ENCODE results near the gene COL8A2.

COL8A2 gene

DNA sequence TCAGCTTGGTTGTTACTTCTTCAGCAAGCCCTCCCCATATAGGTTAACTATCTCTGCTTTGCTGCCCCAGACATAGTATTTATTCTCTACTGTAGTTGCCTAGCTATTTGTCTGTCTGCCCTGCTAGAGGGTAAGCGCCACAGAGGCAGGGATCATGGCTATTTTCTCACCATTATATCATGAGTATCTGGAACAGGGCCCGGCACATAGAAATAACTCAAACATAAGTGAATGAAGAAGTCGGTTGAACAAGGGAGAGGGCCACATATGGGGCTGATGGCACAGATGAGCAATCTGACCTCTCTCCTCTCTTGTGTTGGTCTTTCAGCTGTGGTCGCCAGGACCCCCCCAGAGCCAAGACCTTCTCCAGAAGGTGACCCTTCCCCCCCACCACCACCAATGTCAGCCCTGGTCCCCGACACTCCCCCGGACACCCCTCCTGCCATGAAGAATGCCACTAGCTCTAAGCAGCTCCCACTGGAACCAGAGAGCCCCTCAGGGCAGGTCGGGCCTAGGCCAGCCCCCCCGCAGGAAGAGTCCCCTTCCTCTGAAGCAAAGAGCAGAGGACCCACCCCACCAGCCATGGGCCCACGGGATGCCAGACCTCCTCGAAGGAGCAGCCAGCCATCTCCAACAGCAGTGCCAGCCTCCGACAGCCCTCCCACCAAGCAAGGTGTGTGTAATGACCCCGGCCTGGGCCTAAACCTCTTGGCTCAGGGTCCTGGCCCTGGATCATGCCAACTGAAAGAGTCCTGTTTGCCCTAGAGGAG lies 45.8 kb upstream of the COL8A2 start:
- Histone ChIP-seq H3K9ac (ENCODE audit: low read length) (no peak overlapping the region), H3K4ac (ENCODE audit: low read depth, low read length) (no peak overlapping the region), H3K18ac (ENCODE audit: low read length) (no peak overlapping the region), H3K4me3 (ENCODE audit: low read depth, low read length) (no peak overlapping the region), H2BK5ac (ENCODE audit: low read depth, low read length, poor library complexity) (no peak overlapping the region), H3K27me3 (ENCODE audit: insufficient read depth, low read length) (no peaks in the 10 kb centered on the region), H4K8ac (ENCODE audit: low read depth, low read length) (no peak overlapping the region), H2AK5ac (ENCODE audit: low read length) (no peak overlapping the region), H3K4me2 (ENCODE audit: low read length) (no peak overlapping the region), H2BK120ac (ENCODE audit: insufficient read depth, low read length, poor library complexity) (no peak overlapping the region), H3K79me2 (ENCODE audit: control insufficient read depth, insufficient read depth, low read length, poor library complexity) (peaks cover 5% of the 10 kb centered on the region), H3K27ac (ENCODE audit: low read depth, low read length) (no peak overlapping the region), H3K4me1 (ENCODE audit: control insufficient read depth in 1 of 2, insufficient read depth in 2 of 2, low read length in 2 of 2) (peaks cover 0 to 4% of the 10 kb centered on the region in 2 experiments), H3K36me3 (ENCODE audit: control insufficient read depth in 1 of 2, insufficient read depth in 2 of 2, low read length in 2 of 2) (peaks cover 63 to 76% of the 10 kb centered on the region in 2 experiments), H3K14ac (ENCODE audit: low read length) (no peak overlapping the region), H4K12ac (ENCODE audit: low read depth, low read length) (no peak overlapping the region), H2BK12ac (ENCODE audit: low read length) (no peak overlapping the region), H2AFZ (ENCODE audit: insufficient read depth, low read length, poor library complexity) (no peak overlapping the region), H3K79me1 (ENCODE audit: low read length) (no peaks in the 10 kb centered on the region), H3K23ac (ENCODE audit: low read length) (no peak overlapping the region), H4K91ac (ENCODE audit: low read depth, low read length) (no peak overlapping the region), H3K9me3 (ENCODE audit: insufficient read depth, low read depth, low read length) (no peaks in the 10 kb centered on the region)
- DNase-seq = no peak
- no CpG with 5 or more reads among the region's 12 CpGs for WGBS (ENCODE audit: extremely low coverage, insufficient coverage, insufficient read length)

DNA sequence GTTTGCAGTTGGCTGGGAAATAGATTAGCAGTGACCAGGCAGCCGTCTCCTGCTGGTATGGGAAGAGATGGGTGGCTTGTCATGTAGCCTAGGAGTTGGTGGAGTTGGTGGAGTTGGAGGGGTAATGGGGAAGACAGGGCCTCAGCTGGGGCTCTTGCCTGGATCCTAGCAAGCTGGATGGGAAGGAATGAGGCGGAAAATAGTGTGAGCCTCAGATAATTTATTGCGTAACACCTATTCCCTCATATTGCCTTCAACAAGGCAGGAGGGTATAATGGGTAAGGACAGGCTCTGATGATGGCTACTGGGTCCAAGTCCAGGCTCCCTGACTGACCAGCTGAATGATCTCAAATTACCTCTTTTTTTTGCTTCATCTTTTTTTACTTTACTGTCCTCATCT lies 43.5 kb upstream of the COL8A2 start:
- H3K18ac ChIP-seq (ENCODE audit: low read length) = no peak overlapping the region
- H2BK120ac ChIP-seq (ENCODE audit: insufficient read depth, low read length, poor library complexity) = no peak overlapping the region
- no peak overlapping the region for H3K27ac ChIP-seq (ENCODE audit: low read depth, low read length)
- no peaks in the 10 kb centered on the region for H3K79me1 ChIP-seq (ENCODE audit: low read length)
- H3K4me2 ChIP-seq (ENCODE audit: low read length) = no peak overlapping the region
- peaks cover 44 to 54% of the 10 kb centered on the region in 2 experiments for H3K36me3 ChIP-seq (ENCODE audit: control insufficient read depth in 1 of 2, insufficient read depth in 2 of 2, low read length in 2 of 2)
- H3K9me3 ChIP-seq (ENCODE audit: insufficient read depth, low read depth, low read length) = no peaks in the 10 kb centered on the region
- H2AK5ac ChIP-seq (ENCODE audit: low read length) = no peak overlapping the region
- no peak for DNase-seq
- no peaks in the 10 kb centered on the region for H3K27me3 ChIP-seq (ENCODE audit: insufficient read depth, low read length)
- peaks cover 0 to 2% of the 10 kb centered on the region in 2 experiments for H3K4me1 ChIP-seq (ENCODE audit: control insufficient read depth in 1 of 2, insufficient read depth in 2 of 2, low read length in 2 of 2)
- no peak overlapping the region for H4K12ac ChIP-seq (ENCODE audit: low read depth, low read length)
- WGBS (ENCODE audit: extremely low coverage, insufficient coverage, insufficient read length) = no CpG with 5 or more reads among the region's 3 CpGs
- no peak overlapping the region for H3K9ac ChIP-seq (ENCODE audit: low read length)
- no peak overlapping the region for H2BK12ac ChIP-seq (ENCODE audit: low read length)
- no peak overlapping the region for H4K91ac ChIP-seq (ENCODE audit: low read depth, low read length)
- H2BK5ac ChIP-seq (ENCODE audit: low read depth, low read length, poor library complexity) = no peak overlapping the region
- no peak overlapping the region for H3K23ac ChIP-seq (ENCODE audit: low read length)
- peaks cover 5% of the 10 kb centered on the region for H3K79me2 ChIP-seq (ENCODE audit: control insufficient read depth, insufficient read depth, low read length, poor library complexity)
- H3K14ac ChIP-seq (ENCODE audit: low read length) = no peak overlapping the region
- no peak overlapping the region for H2AFZ ChIP-seq (ENCODE audit: insufficient read depth, low read length, poor library complexity)
- H4K8ac ChIP-seq (ENCODE audit: low read depth, low read length) = no peak overlapping the region
- H3K4ac ChIP-seq (ENCODE audit: low read depth, low read length) = peak overlapping the region; percentile 64
- H3K4me3 ChIP-seq (ENCODE audit: low read depth, low read length) = no peak overlapping the region

DNA sequence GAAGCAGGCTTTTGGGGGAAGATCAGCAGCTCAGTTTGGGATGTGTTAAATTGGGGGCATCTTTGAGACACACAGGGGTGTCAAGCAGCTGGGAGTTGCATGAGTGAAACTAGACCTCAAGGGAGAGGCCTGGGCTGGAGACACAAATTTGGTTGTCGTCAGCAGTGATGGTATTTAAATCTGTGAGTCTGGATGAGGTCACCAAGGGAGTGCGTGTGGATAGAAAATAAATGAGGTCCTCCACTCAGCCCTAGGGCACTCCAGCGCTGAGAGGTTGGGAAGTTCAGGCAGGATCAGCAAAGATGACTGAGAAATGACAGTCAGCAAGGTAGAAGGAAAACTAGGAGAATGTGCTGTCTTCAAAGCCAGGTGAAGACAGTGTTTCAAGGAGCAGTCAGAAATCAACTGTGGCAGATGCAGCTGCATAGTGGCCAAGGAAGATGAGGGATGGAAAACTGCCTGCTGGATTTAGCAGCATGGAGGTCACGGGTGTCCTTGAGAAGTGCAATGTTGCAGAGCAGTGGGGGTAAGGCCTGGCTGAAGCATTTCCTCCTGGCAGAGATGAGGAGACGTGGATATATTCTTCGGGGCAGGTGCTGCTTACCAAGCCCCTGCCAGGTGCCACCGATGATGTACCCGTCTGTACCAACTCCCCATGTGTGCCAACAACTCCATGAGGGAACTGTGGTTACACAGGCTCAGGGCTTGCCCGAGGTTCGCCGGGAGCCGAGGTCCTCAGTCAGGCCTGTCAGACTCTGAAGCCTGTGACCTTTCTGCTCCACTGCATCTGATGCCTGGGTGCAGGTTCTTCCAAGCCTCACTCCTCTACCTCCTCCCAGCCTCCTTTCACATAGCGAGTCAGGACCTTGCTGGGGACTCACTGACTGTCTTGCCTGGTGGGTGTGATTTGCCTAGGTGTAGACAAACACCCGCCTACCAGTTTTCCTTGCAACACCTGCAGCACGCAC lies 42.2 kb upstream of the COL8A2 start:
- Histone ChIP-seq H3K4me2 (ENCODE audit: low read length) (no peak overlapping the region), H3K4me3 (ENCODE audit: low read depth, low read length) (no peak overlapping the region), H3K4ac (ENCODE audit: low read depth, low read length) (peak overlapping the region; percentile 1), H3K79me1 (ENCODE audit: low read length) (no peaks in the 10 kb centered on the region), H2BK5ac (ENCODE audit: low read depth, low read length, poor library complexity) (no peak overlapping the region), H3K27ac (ENCODE audit: low read depth, low read length) (no peak overlapping the region), H4K91ac (ENCODE audit: low read depth, low read length) (no peak overlapping the region), H3K23ac (ENCODE audit: low read length) (no peak overlapping the region), H2AFZ (ENCODE audit: insufficient read depth, low read length, poor library complexity) (no peak overlapping the region), H3K27me3 (ENCODE audit: insufficient read depth, low read length) (no peaks in the 10 kb centered on the region), H3K9me3 (ENCODE audit: insufficient read depth, low read depth, low read length) (no peaks in the 10 kb centered on the region), H2AK5ac (ENCODE audit: low read length) (no peak overlapping the region), H3K79me2 (ENCODE audit: control insufficient read depth, insufficient read depth, low read length, poor library complexity) (peaks cover 9% of the 10 kb centered on the region), H4K12ac (ENCODE audit: low read depth, low read length) (no peak overlapping the region), H4K8ac (ENCODE audit: low read depth, low read length) (no peak overlapping the region), H3K14ac (ENCODE audit: low read length) (no peak overlapping the region), H3K9ac (ENCODE audit: low read length) (no peak overlapping the region), H3K18ac (ENCODE audit: low read length) (no peak overlapping the region), H3K36me3 (ENCODE audit: control insufficient read depth in 1 of 2, insufficient read depth in 2 of 2, low read length in 2 of 2) (peaks cover 33 to 44% of the 10 kb centered on the region in 2 experiments), H2BK120ac (ENCODE audit: insufficient read depth, low read length, poor library complexity) (no peak overlapping the region), H2BK12ac (ENCODE audit: low read length) (no peak overlapping the region), H3K4me1 (ENCODE audit: control insufficient read depth in 1 of 2, insufficient read depth in 2 of 2, low read length in 2 of 2) (peaks cover under 1 to 4% of the 10 kb centered on the region in 2 experiments)
- no peak for DNase-seq
- WGBS (ENCODE audit: extremely low coverage, insufficient coverage, insufficient read length) = no CpG with 5 or more reads among the region's 15 CpGs

DNA sequence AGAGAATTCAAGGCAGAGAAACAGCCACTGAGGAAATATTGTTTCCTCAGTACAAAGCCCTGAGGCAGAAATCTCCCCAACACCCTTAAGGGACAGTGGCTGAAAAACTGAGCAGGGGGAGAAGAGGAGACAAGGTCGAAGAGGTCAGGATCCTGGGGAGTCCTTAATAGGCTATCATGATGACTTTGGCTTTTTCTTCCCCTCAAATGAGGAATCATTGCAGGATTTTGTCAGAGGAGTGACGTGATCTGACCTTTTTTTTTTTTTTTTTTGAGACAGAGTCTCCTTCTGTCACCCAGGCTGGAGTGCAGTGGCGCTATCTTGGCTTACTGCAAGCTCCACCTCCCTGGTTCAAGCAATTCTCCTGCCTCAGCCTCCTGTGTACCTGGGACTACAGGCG lies 41.1 kb upstream of the COL8A2 start:
- peak overlapping the region; percentile 57 for H3K4ac ChIP-seq (ENCODE audit: low read depth, low read length)
- no peak overlapping the region for H4K8ac ChIP-seq (ENCODE audit: low read depth, low read length)
- H3K79me1 ChIP-seq (ENCODE audit: low read length) = peaks cover 2% of the 10 kb centered on the region
- no peak overlapping the region for H3K23ac ChIP-seq (ENCODE audit: low read length)
- H4K12ac ChIP-seq (ENCODE audit: low read depth, low read length) = no peak overlapping the region
- H3K27ac ChIP-seq (ENCODE audit: low read depth, low read length) = no peak overlapping the region
- no peak overlapping the region for H3K9ac ChIP-seq (ENCODE audit: low read length)
- H3K14ac ChIP-seq (ENCODE audit: low read length) = no peak overlapping the region
- H3K27me3 ChIP-seq (ENCODE audit: insufficient read depth, low read length) = no peaks in the 10 kb centered on the region
- DNase-seq = no peak
- no CpG with 5 or more reads among the region's 4 CpGs for WGBS (ENCODE audit: extremely low coverage, insufficient coverage, insufficient read length)
- H4K91ac ChIP-seq (ENCODE audit: low read depth, low read length) = no peak overlapping the region
- H2AK5ac ChIP-seq (ENCODE audit: low read length) = no peak overlapping the region
- H3K4me3 ChIP-seq (ENCODE audit: low read depth, low read length) = no peak overlapping the region
- no peak overlapping the region for H2BK120ac ChIP-seq (ENCODE audit: insufficient read depth, low read length, poor library complexity)
- H3K4me1 ChIP-seq (ENCODE audit: control insufficient read depth in 1 of 2, insufficient read depth in 2 of 2, low read length in 2 of 2) = peaks cover 7 to 14% of the 10 kb centered on the region in 2 experiments
- no peak overlapping the region for H2AFZ ChIP-seq (ENCODE audit: insufficient read depth, low read length, poor library complexity)
- no peak overlapping the region for H3K18ac ChIP-seq (ENCODE audit: low read length)
- H3K4me2 ChIP-seq (ENCODE audit: low read length) = no peak overlapping the region
- no peaks in the 10 kb centered on the region for H3K9me3 ChIP-seq (ENCODE audit: insufficient read depth, low read depth, low read length)
- no peak overlapping the region for H2BK5ac ChIP-seq (ENCODE audit: low read depth, low read length, poor library complexity)
- no peak overlapping the region for H2BK12ac ChIP-seq (ENCODE audit: low read length)
- H3K36me3 ChIP-seq (ENCODE audit: control insufficient read depth in 1 of 2, insufficient read depth in 2 of 2, low read length in 2 of 2) = peaks cover 26 to 38% of the 10 kb centered on the region in 2 experiments
- H3K79me2 ChIP-seq (ENCODE audit: control insufficient read depth, insufficient read depth, low read length, poor library complexity) = peaks cover 13% of the 10 kb centered on the region
